Neuron (in vitro differentiated cells): ENCODE data around the gene METAP2.
"Not testable (repeated sequence)": the region's sequence is repeated elsewhere in the genome, so short reads cannot be mapped to it uniquely, and the experiment has no call there.

Experiments used
- H2AFZ ChIP-seq: one replicate; pipeline ENCODE4 v1.6.1; 2013; ENCODE audit warnings: low read depth, mild to moderate bottlenecking, inconsistent platforms, low read length, moderate library complexity
- H3K27me3 ChIP-seq: one replicate; pipeline ENCODE4 v1.6.1; 2013; ENCODE audit warnings: low read length; ENCODE audit not compliant: insufficient read depth
- H3K36me3 ChIP-seq: one replicate; pipeline ENCODE4 v1.6.1; 2013; ENCODE audit warnings: low read length; ENCODE audit not compliant: insufficient read depth
- H3K4me1 ChIP-seq: one replicate; pipeline ENCODE4 v1.6.1; 2013; ENCODE audit warnings: low read length; ENCODE audit not compliant: insufficient read depth
- H3K4me3 ChIP-seq: 2 replicates; pipeline ENCODE4 v1.5.1; 2013; ENCODE audit warnings: mild to moderate bottlenecking, low read length, moderate library complexity
- H3K9me3 ChIP-seq: one replicate; pipeline ENCODE4 v1.6.1; 2013; ENCODE audit warnings: low read length

Gene METAP2

GRCh38 chr12:95473884-95474659 is at the start of gene METAP2:
Gene METAP2 (plus strand): TSS chr12:95474152. CDS start chr12:95474180, 28 bp downstream.
- peak within 1 kb of the TSS; percentile 92 for H2AFZ ChIP-seq
- peaks cover 15% of the 10 kb centered on the region for H3K4me1 ChIP-seq
- no peaks in the 10 kb centered on the region for H3K27me3 ChIP-seq
- H3K9me3 ChIP-seq = no peaks in the 10 kb centered on the region
- peak within 1 kb of the TSS; percentile 78 for H3K4me3 ChIP-seq
- peaks cover 33% of the 10 kb centered on the region for H3K36me3 ChIP-seq

GRCh38 chr12:95424271-95424994 is 49.5 kb upstream of the METAP2 start:
- no peak overlapping the region for H3K4me3 ChIP-seq
- H2AFZ ChIP-seq = no peak overlapping the region
- H3K9me3 ChIP-seq = no peaks in the 10 kb centered on the region
- H3K27me3 ChIP-seq = no peaks in the 10 kb centered on the region
- no peaks in the 10 kb centered on the region for H3K36me3 ChIP-seq
- peaks cover 4% of the 10 kb centered on the region for H3K4me1 ChIP-seq

GRCh38 chr12:95429172-95429510 is 44.8 kb upstream of the METAP2 start:
- Histone ChIP-seq H3K27me3 (no peaks in the 10 kb centered on the region), H3K4me1 (peaks cover 4% of the 10 kb centered on the region), H3K4me3 (no peak overlapping the region), H3K36me3 (no peaks in the 10 kb centered on the region), H3K9me3 (no peaks in the 10 kb centered on the region), H2AFZ (no peak overlapping the region)

- no peak overlapping the region for H3K4me3 ChIP-seq
- no peaks in the 10 kb centered on the region for H3K4me1 ChIP-seq
- H3K27me3 ChIP-seq = no peaks in the 10 kb centered on the region
- H2AFZ ChIP-seq = no peak overlapping the region
- H3K9me3 ChIP-seq = no peaks in the 10 kb centered on the region
- no peaks in the 10 kb centered on the region for H3K36me3 ChIP-seq
Measured at GRCh38 chr12:95431120-95431519, 42.8 kb upstream of the METAP2 start.

GRCh38 chr12:95435355-95435754 is 38.6 kb upstream of the METAP2 start:
- Histone ChIP-seq H3K4me3 (no peak overlapping the region), H3K27me3 (peaks cover 4% of the 10 kb centered on the region), H3K36me3 (no peaks in the 10 kb centered on the region), H2AFZ (no peak overlapping the region), H3K9me3 (no peaks in the 10 kb centered on the region), H3K4me1 (no peaks in the 10 kb centered on the region)

- Histone ChIP-seq H2AFZ (no peak overlapping the region), H3K27me3 (peaks cover 4% of the 10 kb centered on the region), H3K4me1 (no peaks in the 10 kb centered on the region), H3K4me3 (no peak overlapping the region), H3K9me3 (no peaks in the 10 kb centered on the region), H3K36me3 (no peaks in the 10 kb centered on the region)
Measured at GRCh38 chr12:95437565-95437964, 36.4 kb upstream of the METAP2 start.

GRCh38 chr12:95439461-95440230 is 34.3 kb upstream of the METAP2 start:
- Histone ChIP-seq H3K27me3 (peaks cover 4% of the 10 kb centered on the region), H3K36me3 (no peaks in the 10 kb centered on the region), H3K4me3 (no peak overlapping the region), H3K4me1 (peaks cover 9% of the 10 kb centered on the region), H2AFZ (no peak overlapping the region), H3K9me3 (no peaks in the 10 kb centered on the region)

- Histone ChIP-seq H3K36me3 (no peaks in the 10 kb centered on the region), H3K4me3 (no peak overlapping the region), H3K27me3 (peaks cover 4% of the 10 kb centered on the region), H3K9me3 (no peaks in the 10 kb centered on the region), H2AFZ (no peak overlapping the region), H3K4me1 (peaks cover 9% of the 10 kb centered on the region)
Measured at GRCh38 chr12:95440401-95440800, 33.6 kb upstream of the METAP2 start.

GRCh38 chr12:95443459-95443858 is 30.5 kb upstream of the METAP2 start:
- H3K4me3 ChIP-seq = no peak overlapping the region
- peaks cover 10% of the 10 kb centered on the region for H3K27me3 ChIP-seq

GRCh38 chr12:95445099-95445498 is 28.9 kb upstream of the METAP2 start:
- not testable (repeated sequence) for H3K9me3 ChIP-seq, H3K27me3 ChIP-seq, H3K4me3 ChIP-seq, H3K36me3 ChIP-seq, H2AFZ ChIP-seq, H3K4me1 ChIP-seq

More at GRCh38 chr12:95443459-95443858, 30.5 kb upstream of the METAP2 start:
- H2AFZ ChIP-seq = peak overlapping the region; percentile 43
- H3K9me3 ChIP-seq = no peaks in the 10 kb centered on the region
- H3K4me1 ChIP-seq = peaks cover 9% of the 10 kb centered on the region
- H3K36me3 ChIP-seq = no peaks in the 10 kb centered on the region

GRCh38 chr12:95445884-95446505 is 28.0 kb upstream of the METAP2 start:
- no peak overlapping the region for H2AFZ ChIP-seq
- peaks cover 9% of the 10 kb centered on the region for H3K4me1 ChIP-seq
- peaks cover 10% of the 10 kb centered on the region for H3K27me3 ChIP-seq
- H3K9me3 ChIP-seq = no peaks in the 10 kb centered on the region
- no peak overlapping the region for H3K4me3 ChIP-seq
- H3K36me3 ChIP-seq = no peaks in the 10 kb centered on the region

GRCh38 chr12:95446506-95446900 is 27.4 kb upstream of the METAP2 start:
- H3K4me1 ChIP-seq = peaks cover 9% of the 10 kb centered on the region
- H3K4me3 ChIP-seq = no peak overlapping the region
- peaks cover 10% of the 10 kb centered on the region for H3K27me3 ChIP-seq
- no peaks in the 10 kb centered on the region for H3K9me3 ChIP-seq
- H2AFZ ChIP-seq = peak overlapping the region; percentile 72
- H3K36me3 ChIP-seq = no peaks in the 10 kb centered on the region

- H3K36me3 ChIP-seq, H3K4me1 ChIP-seq, H3K4me3 ChIP-seq, H2AFZ ChIP-seq, H3K9me3 ChIP-seq: not testable (repeated sequence)
- peaks cover 12% of the 10 kb centered on the region for H3K27me3 ChIP-seq
Measured at GRCh38 chr12:95449656-95450055, 24.3 kb upstream of the METAP2 start.
